Activated CD8-positive, alpha-beta memory T cell treated with anti-CD3 and anti-CD28 coated beads for 4 hours (primary cell): ENCODE results near the gene C3orf22.
"Not testable (repeated sequence)": the region's sequence is repeated elsewhere in the genome, so short reads cannot be mapped to it uniquely, and the experiment has no call there.

Experiments used
- DNase-seq, 2 donors: peaks; one replicate each; pipeline ENCODE4 v3.0.0-alpha.2; 2020; ENCODE audit warnings: low read depth in 2 of 2

Gene C3orf22

GRCh38 chr3:126543457-126544061 lies 15.2 kb downstream of the C3orf22 start:
- no peak for DNase-seq

DNA sequence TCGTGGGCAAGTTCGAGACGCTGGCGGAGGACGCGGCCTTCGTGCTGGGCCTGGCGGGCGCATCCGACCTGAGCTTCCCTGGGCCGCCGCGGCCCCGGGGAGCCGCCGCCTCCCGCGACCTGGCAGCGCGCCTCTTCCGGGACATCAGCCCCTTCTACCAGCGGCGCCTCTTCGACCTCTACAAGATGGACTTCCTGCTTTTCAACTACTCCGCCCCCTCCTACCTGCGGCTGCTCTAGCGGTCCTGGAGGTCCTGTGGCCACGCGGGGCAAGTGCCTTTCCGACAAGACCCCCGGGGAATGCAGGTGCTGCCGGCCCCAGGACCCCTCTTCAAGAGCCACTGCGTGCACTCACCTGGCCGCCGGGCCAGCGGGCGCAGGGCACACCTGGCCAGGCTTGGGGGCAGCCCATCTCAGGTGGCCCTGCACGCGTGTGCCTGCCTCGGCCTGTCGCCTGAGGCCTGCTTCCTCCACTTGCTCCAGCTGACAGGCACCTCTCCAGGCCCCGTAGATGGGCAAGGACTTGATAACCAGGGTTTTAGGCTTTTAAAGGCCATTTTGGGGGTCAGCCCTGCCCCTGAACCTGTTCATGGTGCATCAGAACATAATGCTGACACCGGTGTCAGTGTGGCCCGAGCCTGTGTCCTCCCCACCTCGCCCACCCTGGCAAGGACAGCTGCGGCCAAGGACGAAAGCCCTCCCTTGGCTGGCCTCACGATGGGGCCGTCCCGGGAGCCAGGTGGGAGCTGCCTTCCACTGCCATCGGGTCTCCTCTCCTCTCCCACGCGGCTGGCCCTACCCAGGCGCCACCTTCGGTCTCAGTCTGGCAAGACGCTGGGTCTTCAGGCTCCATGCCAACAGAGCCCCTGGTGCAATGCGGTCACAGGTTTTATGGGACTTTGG lies 16.1 kb downstream of the C3orf22 start:
- no peak for DNase-seq

- no peak for DNase-seq
Observed at GRCh38 chr3:126541628-126542339, 16.9 kb downstream of the C3orf22 start.

- no peak for DNase-seq
Observed at GRCh38 chr3:126540951-126541627, 17.6 kb downstream of the C3orf22 start.

DNA sequence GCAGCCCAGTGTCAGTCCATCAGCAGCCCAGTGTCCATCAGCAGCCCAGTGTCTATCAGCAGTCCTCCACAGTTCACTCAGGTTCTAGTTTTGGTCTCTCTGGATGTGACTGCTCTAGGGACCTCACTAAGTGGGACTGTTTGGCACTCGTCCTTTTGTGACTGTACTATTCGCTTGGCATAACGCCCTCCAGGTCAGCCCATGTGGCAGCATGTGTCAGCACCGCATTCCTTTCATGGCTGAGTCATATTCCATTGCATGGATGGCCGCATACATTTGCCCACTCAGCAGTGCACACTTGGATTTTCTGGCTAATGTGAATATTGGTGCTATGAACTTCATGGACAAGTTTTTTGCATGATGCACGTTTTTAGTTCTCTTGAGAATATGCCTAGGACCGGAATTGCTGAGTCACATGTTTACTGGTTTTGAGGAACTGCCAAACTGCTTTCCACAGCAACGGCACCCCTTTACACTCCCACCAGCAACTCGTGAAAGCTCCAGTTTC lies 18.3 kb downstream of the C3orf22 start:
- no peak for DNase-seq

- DNase-seq = no peak
Observed at GRCh38 chr3:126539558-126540250, 19.0 kb downstream of the C3orf22 start.

- DNase-seq = no peak
Observed at GRCh38 chr3:126538966-126539365, 19.8 kb downstream of the C3orf22 start.

DNA sequence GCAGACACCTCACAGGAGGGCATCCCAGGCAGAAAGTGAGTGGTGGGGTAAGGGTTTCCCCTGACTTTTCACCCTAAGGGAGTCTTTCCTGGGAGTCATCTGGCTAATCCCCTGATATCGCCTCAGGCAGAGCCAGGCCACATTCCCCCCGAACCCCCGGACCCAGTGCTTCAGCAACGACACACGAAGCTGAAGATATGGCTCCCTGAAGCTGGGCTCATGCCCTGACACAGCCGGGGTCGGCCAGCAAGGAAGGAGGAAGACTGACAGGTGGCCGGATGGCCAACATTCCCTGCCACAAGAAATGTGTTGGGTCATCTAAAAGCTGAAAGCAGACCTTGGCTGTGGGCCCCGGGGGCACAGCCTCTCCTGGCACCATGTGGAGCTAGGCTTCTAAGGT lies 20.4 kb downstream of the C3orf22 start:
- no peak for DNase-seq

- DNase-seq = no peak
Observed at GRCh38 chr3:126537730-126538281, 20.9 kb downstream of the C3orf22 start.

DNA sequence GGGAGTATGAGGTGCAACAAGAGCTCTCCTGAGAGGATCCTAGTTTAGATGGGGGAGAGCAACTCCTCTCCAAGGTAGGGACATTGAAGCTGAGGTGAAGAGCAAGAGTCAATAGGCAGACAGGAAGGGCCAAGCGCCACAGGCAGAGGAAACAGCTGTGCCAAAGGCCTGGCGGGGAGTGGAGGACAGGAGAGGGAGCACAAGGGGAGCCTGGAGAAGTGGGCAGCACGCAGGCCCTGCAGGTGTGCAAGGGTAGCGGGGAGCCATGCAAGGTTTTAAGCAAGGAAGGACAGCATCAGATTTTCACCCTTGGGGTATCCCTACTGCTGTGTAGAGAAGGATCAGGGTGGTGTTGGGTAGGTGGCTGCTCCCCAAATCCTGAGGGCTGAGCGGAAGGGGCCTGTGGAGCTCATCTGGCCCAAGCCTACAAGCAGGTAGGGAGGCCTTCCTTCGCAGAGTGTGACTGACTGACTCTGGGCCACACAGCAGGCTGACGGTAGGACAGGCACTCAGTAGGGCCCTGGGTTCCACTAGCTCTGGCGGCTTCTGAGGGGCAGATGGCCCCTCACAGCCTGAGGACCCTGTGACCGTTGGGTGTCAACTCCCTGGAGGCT lies 21.5 kb downstream of the C3orf22 start:
- DNase-seq = no peak

DNA sequence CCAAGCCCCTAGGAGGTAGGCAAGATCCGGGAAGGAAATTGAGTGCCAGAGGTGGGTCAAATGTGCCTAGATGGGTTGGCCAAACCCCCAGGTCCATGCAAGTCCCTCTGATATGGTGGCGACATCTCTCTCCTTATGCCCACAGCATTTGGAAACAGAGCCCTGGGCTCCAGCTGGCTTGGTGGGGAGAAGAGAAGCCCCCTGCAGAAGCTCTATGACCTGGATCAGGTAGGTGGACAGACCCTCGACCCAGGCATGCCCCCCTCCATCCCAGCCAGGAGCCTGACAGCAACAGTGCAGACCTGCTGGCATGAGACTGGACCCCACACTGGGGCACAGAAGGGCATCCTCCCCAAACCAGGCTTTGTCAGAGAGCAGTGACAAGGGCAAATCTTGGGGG lies 22.6 kb downstream of the C3orf22 start:
- no peak for DNase-seq

DNA sequence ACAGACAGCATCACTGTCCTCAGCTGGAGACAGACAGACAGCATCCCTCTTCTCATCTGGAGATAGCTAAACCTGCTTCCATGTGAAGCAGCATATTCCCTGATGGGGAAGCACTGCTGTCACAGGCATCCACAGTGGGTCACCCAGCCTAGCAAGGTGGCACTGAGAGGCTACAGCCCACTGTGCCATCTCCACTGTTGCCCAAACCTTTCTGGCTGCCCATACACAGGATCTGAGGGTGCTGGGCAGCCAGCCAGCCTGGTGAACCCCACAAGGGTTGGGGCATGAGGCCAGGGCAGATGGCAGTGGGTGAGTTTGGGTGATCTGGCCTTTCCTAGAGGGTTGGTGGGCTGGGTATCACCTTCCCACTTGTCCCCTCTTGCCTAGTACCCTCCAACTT lies 23.1 kb downstream of the C3orf22 start:
- no peak for DNase-seq

- not testable (repeated sequence) for DNase-seq
Observed at GRCh38 chr3:126534716-126535115, 24.0 kb downstream of the C3orf22 start.

DNA sequence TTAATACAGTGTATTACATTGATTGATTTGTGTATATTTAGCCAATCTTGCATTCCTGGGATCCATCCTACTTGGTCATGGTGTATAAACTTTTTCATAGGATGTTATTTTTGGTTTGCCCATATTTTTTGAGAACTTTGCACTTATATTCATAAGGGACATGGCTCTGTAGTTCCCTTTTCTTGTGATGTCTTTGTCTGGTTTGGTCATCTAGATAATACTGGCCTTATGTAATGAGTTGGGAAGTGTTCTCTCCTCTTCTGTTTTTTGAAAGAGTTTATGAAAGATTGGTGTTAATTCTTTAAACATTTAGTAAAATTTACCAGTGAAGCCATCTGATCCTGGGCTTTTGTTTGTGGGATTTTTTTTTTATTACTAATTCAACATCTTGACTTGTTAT lies 25.2 kb downstream of the C3orf22 start:
- DNase-seq = no peak

DNA sequence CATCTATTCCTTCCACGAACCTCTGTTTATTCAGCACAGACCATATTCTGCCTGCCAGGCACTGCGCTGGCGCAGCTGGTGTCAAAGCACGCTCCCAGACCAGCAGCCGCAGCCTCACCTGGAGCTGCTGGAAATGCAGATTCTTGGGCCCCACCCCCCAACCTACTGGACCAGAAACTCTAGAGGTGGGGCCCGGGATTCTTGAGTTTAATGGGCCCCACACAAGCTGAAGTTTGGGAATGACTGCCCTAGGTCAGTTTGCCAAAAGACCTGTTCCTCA lies 27.7 kb downstream of the C3orf22 start:
- no peak for DNase-seq

DNA sequence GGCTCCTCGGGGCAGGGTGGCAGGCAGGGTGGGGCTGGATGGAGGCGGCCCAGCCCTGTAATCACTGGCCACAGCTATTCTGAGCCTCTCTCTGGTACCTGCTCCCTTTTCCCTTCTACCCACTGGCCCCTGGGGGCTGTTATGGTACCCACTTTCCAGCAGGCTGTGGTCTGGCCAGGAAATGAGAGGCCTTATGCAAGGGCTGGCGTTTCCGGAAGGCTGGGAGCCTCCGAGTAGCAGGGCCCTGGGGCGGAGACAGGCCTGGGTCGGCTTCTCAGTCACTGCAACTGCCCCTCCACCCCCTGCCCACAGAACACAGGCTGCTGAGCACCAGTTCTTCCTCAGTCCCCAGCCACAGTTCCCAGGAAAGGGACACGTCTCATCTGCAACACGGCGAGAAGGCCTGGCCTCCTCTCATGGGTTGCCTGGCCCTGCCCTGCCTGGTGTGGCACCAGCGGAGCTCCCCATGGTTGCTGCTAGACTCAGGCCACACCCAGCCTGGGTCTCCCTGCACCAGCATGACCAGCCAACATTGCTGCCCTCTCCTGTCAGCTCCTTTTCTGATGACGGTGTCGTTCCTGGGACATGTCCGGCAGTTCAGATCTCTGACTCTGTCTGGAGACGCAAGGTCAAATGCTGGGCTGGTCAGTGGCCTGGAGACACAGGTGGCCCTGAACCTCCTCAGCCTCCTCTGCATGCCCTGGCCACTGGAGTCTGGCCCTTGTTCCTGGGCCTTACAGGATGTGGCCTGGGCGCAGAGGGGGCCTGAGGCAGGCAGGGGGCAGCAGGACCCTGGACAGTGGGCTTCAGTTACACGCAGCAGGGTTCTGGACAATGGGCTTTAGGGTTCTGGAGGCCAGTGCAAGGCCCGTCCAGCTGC lies 28.3 kb downstream of the C3orf22 start:
- DNase-seq = no peak

- no peak for DNase-seq
Observed at GRCh38 chr3:126529585-126530170, 29.1 kb downstream of the C3orf22 start.

GRCh38 chr3:126528800-126529541 lies 29.8 kb downstream of the C3orf22 start:
- DNase-seq = no peak

DNA sequence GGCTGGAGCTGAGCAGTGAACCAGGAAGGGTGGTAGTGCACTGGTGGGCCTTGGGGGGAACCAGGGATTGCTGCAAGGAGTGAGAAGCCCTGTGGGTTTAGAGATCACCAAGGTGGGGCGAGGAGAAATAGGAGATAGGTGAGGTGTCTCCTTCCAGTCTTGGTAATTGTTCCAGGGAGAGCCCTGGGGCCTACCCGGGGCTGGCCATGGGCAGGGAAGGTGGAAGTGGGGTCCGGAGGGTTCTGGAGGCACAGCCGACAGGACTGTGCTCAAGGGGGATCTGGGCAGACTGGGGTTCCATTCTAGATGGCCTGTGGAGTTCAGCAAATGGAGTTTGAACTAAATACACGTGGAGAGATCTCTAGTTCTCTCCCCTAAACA lies 30.3 kb downstream of the C3orf22 start:
- no peak for DNase-seq
